BLaER1 treated with 17β-estradiol and CSF1 and Interleukin-3, amounts not matched to agents 10 nM and 100 nM (cell line): ENCODE results near the gene ECE1.

Experiments used
- H3K27ac ChIP-seq, 11 experiments: shearing (Covaris generic); formaldehyde crosslinking; 2 replicates each; pipeline ENCODE4 v1.8.1; 2022
- H3K27me3 ChIP-seq, 11 experiments: shearing (Covaris generic); formaldehyde crosslinking; 2 replicates each; pipeline ENCODE4 v1.8.1; 2022
- H3K36me3 ChIP-seq, 11 experiments: shearing (Covaris generic); formaldehyde crosslinking; 2 replicates each; pipeline ENCODE4 v1.8.1; 2022
- H3K4me1 ChIP-seq, 10 experiments: shearing (Covaris generic); formaldehyde crosslinking; 2 replicates each; pipeline ENCODE4 v1.8.1; 2022
- H3K4me2 ChIP-seq, 11 experiments: shearing (Covaris generic); formaldehyde crosslinking; 2 replicates each; pipeline ENCODE4 v1.8.1; 2022
- H3K4me3 ChIP-seq, 10 experiments: shearing (Covaris generic); formaldehyde crosslinking; 2 replicates each; pipeline ENCODE4 v1.8.1; 2022
- H3K9ac ChIP-seq, 11 experiments: shearing (Covaris generic); formaldehyde crosslinking; 2 replicates each; pipeline ENCODE4 v1.8.1; 2022
- H3K9me3 ChIP-seq, 11 experiments: shearing (Covaris generic); formaldehyde crosslinking; replicated peaks in 1 of 11; 2 replicates each; pipeline ENCODE4 v1.8.1; 2022
- H4K20me1 ChIP-seq, 11 experiments: shearing (Covaris generic); formaldehyde crosslinking; 2 replicates each; pipeline ENCODE4 v1.8.1; 2022
- Cebpa-rat ChIP-seq, 11 experiments: shearing (Covaris generic); IDR thresholded peaks; 2 replicates each; pipeline ENCODE4 v1.8.1; 2022

The ECE1 gene

GRCh38 chr1:21247892-21248715, 42.2 kb downstream of the ECE1 start:
- H3K36me3 ChIP-seq, result peaks cover 6 to 56% (median 28%) of the 10 kb centered on the region in 11 experiments; a peak in 19 of 22 replicates
- peaks cover 0 to 31% (median 0%) of the 10 kb centered on the region in 11 experiments; a peak in 3 of 22 replicates for H4K20me1 ChIP-seq
- H3K9ac ChIP-seq, result no peak overlapping the region
- H3K27me3 ChIP-seq, result no peaks in the 10 kb centered on the region
- 0 out of 22 replicates have a peak, but pooled peaks cover 0 to 4% (median 0%) of the 10 kb centered on the region in 11 experiments for H3K9me3 ChIP-seq
- TF ChIP-seq Cebpa-rat (IDR thresholded peaks at IDR 0.05), result no peak
- H3K4me3 ChIP-seq, result no peak overlapping the region
- no peaks in the 10 kb centered on the region for H3K4me1 ChIP-seq
- no peak overlapping the region for H3K4me2 ChIP-seq
- H3K27ac ChIP-seq, result no peak overlapping the region

- H3K9ac ChIP-seq, result no peak overlapping the region
- 0 out of 22 replicates have a peak, but pooled peaks cover 0 to 4% (median 0%) of the 10 kb centered on the region in 11 experiments for H3K9me3 ChIP-seq
- H3K4me3 ChIP-seq, result no peak overlapping the region
- H3K4me2 ChIP-seq, result no peak overlapping the region
- TF ChIP-seq Cebpa-rat (IDR thresholded peaks at IDR 0.05), result no peak
- H4K20me1 ChIP-seq, result peaks cover 0 to 39% (median 0%) of the 10 kb centered on the region in 11 experiments; a peak in 6 of 22 replicates
- H3K27ac ChIP-seq, result no peak overlapping the region
- peaks cover 0 to 6% (median 2%) of the 10 kb centered on the region in 10 experiments; a peak in 7 of 20 replicates for H3K4me1 ChIP-seq
- H3K36me3 ChIP-seq, result peaks cover 6 to 65% (median 28%) of the 10 kb centered on the region in 11 experiments; a peak in 18 of 22 replicates
- no peaks in the 10 kb centered on the region for H3K27me3 ChIP-seq
Measured at GRCh38 chr1:21246905-21247642, 43.2 kb downstream of the ECE1 start.

- Histone ChIP-seq H3K4me1 (peaks cover 0 to 10% (median 3%) of the 10 kb centered on the region in 10 experiments; a peak in 7 of 20 replicates), H3K4me2 (no peak overlapping the region), H3K9me3 (0 out of 22 replicates have a peak, but pooled peaks cover 0 to 4% (median 0%) of the 10 kb centered on the region in 11 experiments), H3K36me3 (peaks cover 6 to 68% (median 28%) of the 10 kb centered on the region in 11 experiments; a peak in 18 of 22 replicates), H3K27ac (no peak overlapping the region), H4K20me1 (peaks cover 0 to 39% (median 0%) of the 10 kb centered on the region in 11 experiments; a peak in 5 of 22 replicates), H3K9ac (no peak overlapping the region), H3K4me3 (no peak overlapping the region), H3K27me3 (no peaks in the 10 kb centered on the region)
- no peak for TF ChIP-seq Cebpa-rat (IDR thresholded peaks at IDR 0.05)
Measured at GRCh38 chr1:21245688-21246229, 44.5 kb downstream of the ECE1 start.

- H3K4me1 ChIP-seq, result peaks cover 0 to 10% (median 3%) of the 10 kb centered on the region in 10 experiments; a peak in 7 of 20 replicates
- no peak overlapping the region for H3K9ac ChIP-seq
- H3K27ac ChIP-seq, result no peak overlapping the region
- no peak for TF ChIP-seq Cebpa-rat (IDR thresholded peaks at IDR 0.05)
- no peak overlapping the region for H3K4me2 ChIP-seq
- peaks cover 6 to 65% (median 28%) of the 10 kb centered on the region in 11 experiments; a peak in 18 of 22 replicates for H3K36me3 ChIP-seq
- H4K20me1 ChIP-seq, result peaks cover 0 to 39% (median 0%) of the 10 kb centered on the region in 11 experiments; a peak in 5 of 22 replicates
- 0 out of 22 replicates have a peak, but pooled peaks cover 0 to 4% (median 0%) of the 10 kb centered on the region in 11 experiments for H3K9me3 ChIP-seq
- H3K27me3 ChIP-seq, result no peaks in the 10 kb centered on the region
- H3K4me3 ChIP-seq, result no peak overlapping the region
Measured at GRCh38 chr1:21244986-21245687, 45.1 kb downstream of the ECE1 start.

GRCh38 chr1:21244154-21244553, 46.1 kb downstream of the ECE1 start:
- Histone ChIP-seq H3K27me3 (no peaks in the 10 kb centered on the region), H3K4me1 (peaks cover 0 to 13% (median 6%) of the 10 kb centered on the region in 10 experiments; a peak in 13 of 20 replicates), H3K36me3 (peaks cover 6 to 64% (median 28%) of the 10 kb centered on the region in 11 experiments; a peak in 18 of 22 replicates), H3K9ac (no peak overlapping the region), H4K20me1 (peaks cover 0 to 47% (median 0%) of the 10 kb centered on the region in 11 experiments; a peak in 5 of 22 replicates), H3K4me2 (no peak overlapping the region), H3K27ac (no peak overlapping the region), H3K9me3 (0 out of 22 replicates have a peak, but pooled peaks cover 0 to 4% (median 0%) of the 10 kb centered on the region in 11 experiments), H3K4me3 (no peak overlapping the region)
- TF ChIP-seq Cebpa-rat (IDR thresholded peaks at IDR 0.05), result no peak

- Histone ChIP-seq H3K9ac (no peak overlapping the region), H3K36me3 (peaks cover 6 to 72% (median 28%) of the 10 kb centered on the region in 11 experiments; a peak in 19 of 22 replicates), H3K27me3 (no peaks in the 10 kb centered on the region), H3K27ac (no peak overlapping the region), H3K4me2 (no peak overlapping the region), H4K20me1 (peaks cover 0 to 58% (median 0%) of the 10 kb centered on the region in 11 experiments; a peak in 5 of 22 replicates), H3K4me1 (peaks cover 0 to 15% (median 7%) of the 10 kb centered on the region in 10 experiments; a peak in 13 of 20 replicates), H3K9me3 (0 out of 22 replicates have a peak, but pooled peaks cover 0 to 4% (median 0%) of the 10 kb centered on the region in 11 experiments), H3K4me3 (no peak overlapping the region)
- TF ChIP-seq Cebpa-rat (IDR thresholded peaks at IDR 0.05), result no peak
Measured at GRCh38 chr1:21242846-21243245, 47.4 kb downstream of the ECE1 start.

GRCh38 chr1:21241771-21242581, 48.3 kb downstream of the ECE1 start:
- H3K9ac ChIP-seq, result peak overlapping the region in 2 of 11 experiments; percentile 41 to 50; a peak in 3 of 22 replicates
- no peaks in the 10 kb centered on the region for H3K27me3 ChIP-seq
- peaks cover 6 to 71% (median 28%) of the 10 kb centered on the region in 11 experiments; a peak in 19 of 22 replicates for H3K36me3 ChIP-seq
- H3K4me1 ChIP-seq, result peaks cover 0 to 15% (median 7%) of the 10 kb centered on the region in 10 experiments; a peak in 13 of 20 replicates
- H4K20me1 ChIP-seq, result peaks cover 0 to 56% (median 0%) of the 10 kb centered on the region in 11 experiments; a peak in 4 of 22 replicates
- 0 out of 22 replicates have a peak, but pooled peaks cover 0 to 4% (median 0%) of the 10 kb centered on the region in 11 experiments for H3K9me3 ChIP-seq
- no peak overlapping the region for H3K4me3 ChIP-seq
- peak overlapping the region in 5 of 11 experiments; percentile 13 to 36 (median 26); a peak in 8 of 22 replicates for H3K4me2 ChIP-seq
- no peak for TF ChIP-seq Cebpa-rat (IDR thresholded peaks at IDR 0.05)
- H3K27ac ChIP-seq, result no peak overlapping the region
